ENCODE results near the gene AASS.

Gene AASS

GRCh38 chr7:122038134-122038533, 105.9 kb downstream of the AASS start:
- no peak for TF ChIP-seq CTCF (IDR thresholded peaks at IDR 0.05)

GRCh38 chr7:122035876-122036275, 108.2 kb downstream of the AASS start:
- no peak for TF ChIP-seq CTCF (IDR thresholded peaks at IDR 0.05)

GRCh38 chr7:122033641-122034040, 110.4 kb downstream of the AASS start:
- no peak for TF ChIP-seq CTCF (IDR thresholded peaks at IDR 0.05)

- no peak for TF ChIP-seq CTCF (IDR thresholded peaks at IDR 0.05)
Observed at GRCh38 chr7:122027058-122027457, 117.0 kb downstream of the AASS start.

Measured in LNCAP (cell line).